ENCODE results near the gene POLRMT.

GRCh38 chr19:642767-643727, 9.7 kb upstream of the POLRMT start:
- TF ChIP-seq CTCF (IDR thresholded peaks at IDR 0.05): no peak
- TF ChIP-seq POLR2AphosphoS5 (IDR thresholded peaks at IDR 0.05): no peak

Measured in stomach (tissue), 4 donors.